ENCODE measurements around the gene SMYD3.

SMYD3 gene

GRCh38 chr1:245963649-245964048 lies 543.4 kb downstream of the SMYD3 start:
- no peaks in the 10 kb centered on the region for H3K9me2 ChIP-seq (replicated peaks; ENCODE audit: insufficient read depth, low read length)
- no peaks in the 10 kb centered on the region for H3K79me2 ChIP-seq (ENCODE audit: insufficient read depth, low read length)
- no peak overlapping the region for H3K4me3 ChIP-seq (ENCODE audit: insufficient read depth, low read length, poor library complexity, severe bottlenecking)
- H3K36me3 ChIP-seq (ENCODE audit: low read length): no peaks in the 10 kb centered on the region
- H3K9ac ChIP-seq (ENCODE audit: low read length): no peak overlapping the region
- no peak overlapping the region for H2AFZ ChIP-seq (ENCODE audit: low read depth, low read length, severe bottlenecking)
- TF ChIP-seq EZH2phosphoT487 (conservative IDR thresholded peaks at IDR 0.05; ENCODE audit: low read length) (no peak), CTCF (IDR thresholded peaks at IDR 0.05; ENCODE audit: insufficient read depth, low read length, poor library complexity, severe bottlenecking) (no peak)
- no peaks in the 10 kb centered on the region for H3K27me3 ChIP-seq (ENCODE audit: low read length)
- no peak overlapping the region for H3K4me2 ChIP-seq (ENCODE audit: low read depth, low read length, poor library complexity, severe bottlenecking)
- no peaks in the 10 kb centered on the region for H4K20me1 ChIP-seq (ENCODE audit: low read depth, low read length)
- no peaks in the 10 kb centered on the region for H3K9me3 ChIP-seq (ENCODE audit: insufficient read depth, low read length)
- H3F3A ChIP-seq (ENCODE audit: insufficient read depth): no peaks in the 10 kb centered on the region
- no peak overlapping the region for H3K27ac ChIP-seq (ENCODE audit: low read depth, low read length)

DNA sequence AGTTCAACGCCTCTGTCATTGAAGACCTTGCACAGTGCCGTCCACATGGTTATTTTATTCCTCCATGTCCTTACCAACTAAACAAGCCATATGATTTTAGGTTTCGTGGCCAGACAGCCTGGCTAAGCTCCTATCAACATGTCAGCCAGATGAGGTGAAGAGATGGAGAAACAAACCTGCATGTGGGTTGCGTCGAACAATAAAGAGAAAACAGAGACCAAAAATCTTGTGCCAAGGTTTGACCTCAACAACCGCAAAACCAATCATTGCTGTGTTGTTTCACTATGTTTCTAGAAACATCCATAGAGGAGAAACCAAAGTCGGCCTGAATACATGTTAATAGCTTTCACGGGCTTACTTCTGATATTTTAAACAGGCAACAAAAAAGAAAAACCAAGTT lies 544.6 kb downstream of the SMYD3 start:
- no peaks in the 10 kb centered on the region for H3K27me3 ChIP-seq (ENCODE audit: low read length)
- no peak overlapping the region for H3K9ac ChIP-seq (ENCODE audit: low read length)
- TF ChIP-seq EZH2phosphoT487 (conservative IDR thresholded peaks at IDR 0.05; ENCODE audit: low read length) (no peak), CTCF (IDR thresholded peaks at IDR 0.05; ENCODE audit: insufficient read depth, low read length, poor library complexity, severe bottlenecking) (no peak)
- H3K36me3 ChIP-seq (ENCODE audit: low read length): no peaks in the 10 kb centered on the region
- H3K4me3 ChIP-seq (ENCODE audit: insufficient read depth, low read length, poor library complexity, severe bottlenecking): no peak overlapping the region
- no peaks in the 10 kb centered on the region for H4K20me1 ChIP-seq (ENCODE audit: low read depth, low read length)
- no peaks in the 10 kb centered on the region for H3K9me2 ChIP-seq (replicated peaks; ENCODE audit: insufficient read depth, low read length)
- H3F3A ChIP-seq (ENCODE audit: insufficient read depth): no peaks in the 10 kb centered on the region
- no peak overlapping the region for H2AFZ ChIP-seq (ENCODE audit: low read depth, low read length, severe bottlenecking)
- no peak overlapping the region for H3K4me2 ChIP-seq (ENCODE audit: low read depth, low read length, poor library complexity, severe bottlenecking)
- no peaks in the 10 kb centered on the region for H3K79me2 ChIP-seq (ENCODE audit: insufficient read depth, low read length)
- H3K9me3 ChIP-seq (ENCODE audit: insufficient read depth, low read length): no peaks in the 10 kb centered on the region
- no peak overlapping the region for H3K27ac ChIP-seq (ENCODE audit: low read depth, low read length)

- Histone ChIP-seq H4K20me1 (ENCODE audit: low read depth, low read length) (no peaks in the 10 kb centered on the region), H3K4me3 (ENCODE audit: insufficient read depth, low read length, poor library complexity, severe bottlenecking) (no peak overlapping the region), H3K9me3 (ENCODE audit: insufficient read depth, low read length) (no peaks in the 10 kb centered on the region), H2AFZ (ENCODE audit: low read depth, low read length, severe bottlenecking) (no peak overlapping the region), H3K36me3 (ENCODE audit: low read length) (no peaks in the 10 kb centered on the region), H3K9ac (ENCODE audit: low read length) (no peak overlapping the region), H3K27ac (ENCODE audit: low read depth, low read length) (no peak overlapping the region), H3K79me2 (ENCODE audit: insufficient read depth, low read length) (no peaks in the 10 kb centered on the region), H3K9me2 (replicated peaks; ENCODE audit: insufficient read depth, low read length) (no peaks in the 10 kb centered on the region), H3K4me2 (ENCODE audit: low read depth, low read length, poor library complexity, severe bottlenecking) (no peak overlapping the region), H3F3A (ENCODE audit: insufficient read depth) (no peaks in the 10 kb centered on the region), H3K27me3 (ENCODE audit: low read length) (no peaks in the 10 kb centered on the region)
- TF ChIP-seq CTCF (IDR thresholded peaks at IDR 0.05; ENCODE audit: insufficient read depth, low read length, poor library complexity, severe bottlenecking): no peak
- TF ChIP-seq EZH2phosphoT487 (conservative IDR thresholded peaks at IDR 0.05; ENCODE audit: low read length): no peak
Observed at GRCh38 chr1:245961137-245961540, 545.9 kb downstream of the SMYD3 start.
